HL-60/S4 (cell line): Measurements from ENCODE around the gene FCAMR.

Experiments used
- in situ Hi-C: fragments of 300-500 bp; cut with MboI; formaldehyde crosslinking; loops from 2 replicates; pipeline ENCODE4 v1.14.3; 2022; ENCODE audit warnings: low sequenced_read_pairs

FCAMR gene

DNA sequence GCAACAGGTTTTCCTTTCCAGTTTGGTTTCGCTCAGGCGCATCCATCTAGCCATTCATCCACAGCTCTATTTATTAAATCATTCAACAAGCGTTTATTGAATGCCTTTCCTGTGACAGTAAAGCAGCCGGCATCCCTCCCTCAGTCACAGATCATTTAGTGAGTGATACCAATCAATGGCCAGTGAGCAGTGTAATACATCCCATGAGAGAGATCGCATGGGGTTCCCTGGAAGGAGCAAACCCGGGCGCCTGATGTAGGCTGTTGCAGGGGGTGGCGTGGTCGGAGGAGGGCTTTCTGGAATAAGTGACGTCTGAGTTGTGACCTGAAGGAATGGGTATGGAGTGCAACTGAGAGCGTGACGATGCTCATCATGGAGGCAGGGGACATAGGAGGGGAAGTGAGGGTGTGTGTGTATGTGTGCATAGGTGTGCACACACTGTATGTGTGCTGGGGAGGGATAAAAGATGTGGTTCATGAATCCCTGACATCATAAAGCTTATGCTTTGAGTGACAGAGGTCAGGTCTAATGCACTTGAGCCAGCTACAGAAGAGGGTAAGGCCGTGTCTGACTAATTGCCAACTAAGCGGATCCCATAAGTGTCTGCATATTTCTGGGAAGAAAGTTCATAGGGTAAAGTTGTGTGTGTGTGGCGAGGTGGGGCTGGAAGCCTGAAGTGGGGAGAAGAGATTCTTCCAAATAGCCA lies 55.1 kb downstream of the FCAMR start:
- in situ Hi-C loops: loop anchor here (10.0 to 25.0 kb wide), 2 partner anchors 180 to 428 kb away; no protein-coding TSS in a partner anchor

DNA sequence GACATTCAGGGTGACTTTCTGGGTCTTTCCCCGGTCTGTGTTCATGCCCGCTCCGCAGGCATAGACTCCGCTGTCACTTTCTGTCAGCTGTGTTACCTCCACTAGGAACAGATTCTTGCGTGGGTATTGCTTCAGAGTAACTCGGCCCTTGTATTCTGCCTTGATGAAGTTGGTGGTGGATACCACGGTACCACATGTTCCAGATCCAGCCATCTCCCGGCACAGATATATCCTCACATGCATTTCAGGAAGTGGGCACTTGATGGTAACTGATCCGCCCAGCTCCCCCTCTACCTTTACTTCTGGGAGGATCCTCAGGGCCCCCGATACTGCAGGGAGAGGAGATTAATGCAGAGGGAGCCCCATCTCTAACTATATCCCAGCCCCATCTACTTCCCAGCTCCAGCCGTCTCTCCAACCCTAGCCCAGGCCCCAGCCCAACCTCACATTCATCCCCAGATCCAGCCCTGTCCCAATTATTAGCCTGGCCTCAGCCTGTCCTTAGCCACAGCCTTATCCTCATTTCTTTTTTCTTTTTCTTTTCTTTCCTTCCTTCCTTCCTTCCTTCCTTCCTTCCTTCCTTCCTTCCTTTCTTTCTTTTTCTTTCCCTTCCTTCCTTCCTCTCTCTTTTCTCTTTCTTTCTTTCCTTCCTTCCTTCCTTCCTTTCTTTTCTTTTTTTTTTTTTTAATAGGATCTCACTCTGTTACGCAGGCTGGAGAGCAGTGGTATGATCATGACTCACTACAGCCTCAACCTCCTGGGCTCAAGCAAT lies 56.3 kb downstream of the FCAMR start:
- in situ Hi-C loops: loop anchor here (10.0 to 25.0 kb wide), 2 partner anchors 179 to 427 kb away; no protein-coding TSS in a partner anchor

DNA sequence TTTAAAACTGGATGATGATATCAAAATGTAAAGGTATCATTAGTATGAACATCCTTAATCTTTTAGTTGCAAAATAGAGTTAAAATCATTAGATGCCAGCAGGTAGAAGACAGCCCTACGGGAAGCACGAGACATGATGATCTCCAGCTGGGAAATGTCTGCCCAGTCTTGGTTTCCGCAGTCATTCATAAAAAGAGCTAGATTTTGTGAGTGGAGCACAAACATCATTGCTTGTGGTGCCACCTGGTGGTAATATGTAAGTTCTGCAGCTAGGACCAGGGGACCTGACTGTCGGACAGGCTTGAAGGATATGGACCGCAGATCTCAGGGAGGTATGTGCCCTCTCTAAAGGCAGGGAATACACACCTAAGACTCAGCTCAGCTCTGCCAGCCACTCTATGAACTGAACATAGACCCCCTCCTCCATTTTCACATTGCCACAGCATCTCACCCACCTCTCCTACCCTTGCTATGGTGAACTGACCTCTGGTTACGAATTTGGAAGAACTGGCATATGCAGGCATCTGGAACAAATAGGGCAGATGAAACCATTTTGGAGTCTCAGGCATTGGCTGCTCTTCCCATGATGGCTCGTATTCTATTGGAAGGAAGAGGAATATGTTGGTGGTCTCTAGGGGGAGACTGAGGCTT lies 57.7 kb downstream of the FCAMR start:
- in situ Hi-C loops: loop anchor here (10.0 to 25.0 kb wide), 2 partner anchors 178 to 425 kb away; no protein-coding TSS in a partner anchor

DNA sequence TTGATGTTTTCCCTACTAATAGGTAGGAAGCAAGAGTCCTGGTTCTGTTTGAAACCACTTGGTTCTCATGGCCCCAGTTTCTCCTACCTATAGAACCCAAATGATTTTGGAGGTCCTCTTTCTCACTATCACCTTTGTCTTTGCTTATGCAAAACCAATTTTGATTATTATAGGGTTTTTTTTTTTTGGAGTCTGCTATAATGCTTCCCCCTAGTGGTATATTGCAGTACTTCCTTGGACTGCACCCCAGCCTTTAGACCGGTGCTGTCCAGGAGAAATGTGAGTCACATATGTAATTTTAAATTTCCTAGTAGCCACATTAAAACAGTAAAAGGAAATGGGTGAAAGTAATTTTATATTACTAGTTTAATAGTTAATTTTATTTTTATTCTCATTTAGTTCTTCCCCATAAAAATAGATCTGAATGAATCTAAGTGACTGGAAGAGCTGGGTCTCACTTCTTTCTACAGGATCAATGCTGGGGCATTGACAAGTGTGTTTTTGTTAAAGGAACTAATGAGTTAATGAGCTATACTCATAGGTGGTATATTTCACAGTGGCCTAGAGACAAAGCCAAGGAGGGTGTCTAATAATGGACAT lies 59.1 kb downstream of the FCAMR start:
- in situ Hi-C loops: loop anchor here (10.0 to 25.0 kb wide), 2 partner anchors 176 to 424 kb away; no protein-coding TSS in a partner anchor

DNA sequence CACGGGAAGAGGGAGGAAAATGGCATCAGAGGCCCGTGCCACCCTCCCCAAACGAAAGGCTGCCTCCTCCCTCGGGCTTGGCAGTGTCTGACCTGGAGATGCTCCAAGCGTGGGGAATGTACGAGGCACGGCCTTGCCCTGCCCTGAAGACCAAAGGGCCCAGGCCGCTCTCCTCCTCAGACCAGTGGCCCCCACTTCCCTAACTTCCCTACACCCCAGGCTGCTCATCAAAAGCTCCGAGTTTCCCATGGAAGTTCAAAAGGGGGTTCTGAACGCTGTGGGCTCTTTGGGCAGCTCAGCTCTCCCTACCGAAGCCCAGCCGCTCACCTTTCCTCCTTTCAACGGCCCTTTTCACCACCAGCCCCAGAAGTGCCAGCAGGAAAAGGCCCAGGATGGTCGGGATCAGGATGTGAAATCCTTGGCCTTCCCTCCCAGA lies 60.4 kb downstream of the FCAMR start:
- in situ Hi-C loops: loop anchor here (10.0 to 25.0 kb wide), 2 partner anchors 175 to 423 kb away; no protein-coding TSS in a partner anchor

DNA sequence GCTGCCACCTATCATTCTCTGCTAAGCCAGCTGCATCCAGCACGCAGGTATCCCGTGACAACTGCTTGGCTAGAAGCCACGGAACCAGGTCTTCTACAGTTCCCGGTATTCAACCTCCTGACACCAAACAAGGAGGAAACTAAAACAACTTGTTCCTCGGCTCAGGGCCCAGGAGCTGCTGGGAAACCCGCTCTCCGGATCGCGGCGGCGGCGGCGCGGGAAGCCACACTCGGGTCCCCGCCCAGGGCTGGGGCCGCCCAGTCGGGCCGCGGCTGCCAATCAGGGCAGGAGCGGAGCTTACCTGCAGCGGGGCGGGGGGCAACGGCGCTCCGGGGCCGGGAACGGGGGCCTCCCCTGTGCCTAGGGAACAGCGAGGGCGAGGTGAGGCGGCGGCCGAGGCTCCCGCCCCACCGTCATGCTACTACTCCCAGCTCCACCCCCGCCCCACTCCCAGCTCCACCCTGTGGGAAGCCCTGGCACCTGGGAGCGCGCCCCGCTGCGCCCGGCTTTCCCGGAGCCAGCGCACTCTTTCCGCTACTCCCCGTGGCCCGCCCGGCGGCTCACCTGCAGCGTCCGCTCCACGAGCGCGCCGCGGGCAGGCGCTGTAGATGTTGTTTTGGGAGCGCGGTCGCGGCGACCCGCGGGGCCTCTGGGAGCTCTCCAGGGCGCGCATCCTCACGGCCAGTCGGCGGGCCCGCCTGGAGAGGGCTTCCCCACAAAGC lies 60.9 kb downstream of the FCAMR start:
- in situ Hi-C loops: loop anchor here (25.0 kb wide), 1 partner anchor 422 kb away; no protein-coding TSS in a partner anchor

DNA sequence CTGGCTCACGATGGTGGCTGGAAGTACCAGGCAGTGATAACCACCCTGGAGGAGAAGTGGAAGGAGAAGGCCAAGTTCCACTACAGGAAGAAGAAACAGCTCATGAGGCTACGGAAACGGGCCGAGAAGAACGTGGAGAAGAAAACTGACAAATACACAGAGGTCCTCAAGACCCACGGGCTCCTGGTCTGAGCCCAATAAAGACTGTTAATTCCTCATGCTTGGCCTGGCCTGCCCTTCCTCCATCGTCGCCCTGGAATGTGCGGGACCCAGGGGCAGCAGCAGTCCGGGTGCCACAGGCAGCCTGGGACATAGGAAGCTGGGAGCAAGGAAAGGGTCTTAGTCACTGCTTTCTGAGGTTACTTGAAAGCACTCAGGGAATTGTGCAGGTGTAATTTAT lies 62.2 kb downstream of the FCAMR start:
- in situ Hi-C loops: loop anchor here (25.0 kb wide), 1 partner anchor 421 kb away; no protein-coding TSS in a partner anchor
